ENCODE measurements around the gene ZNF428.

DNA sequence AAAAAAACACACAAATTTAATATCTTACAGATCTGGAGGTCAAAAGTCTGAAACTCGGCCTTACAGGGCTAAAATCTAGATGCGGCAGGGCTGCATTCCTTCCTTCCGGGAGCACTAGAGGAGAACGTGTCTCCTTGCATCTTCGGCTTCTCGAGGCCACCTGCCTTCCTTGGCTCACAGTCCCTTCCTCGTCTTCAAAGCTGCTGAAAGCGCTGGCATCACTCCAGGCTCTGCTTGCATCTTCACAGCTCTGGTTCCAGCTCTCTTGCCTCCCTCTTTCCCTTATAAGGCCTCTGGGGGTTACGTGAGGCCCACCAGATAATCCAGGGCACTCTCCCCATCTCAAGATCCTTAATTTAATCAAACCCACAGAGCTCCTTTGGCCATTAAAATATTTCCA, 54.6 kb downstream of the ZNF428 start:
- TF ChIP-seq POLR2AphosphoS5 (IDR thresholded peaks at IDR 0.05; ENCODE audit: low read depth, low read length) (no peak), POLR2A (IDR thresholded peaks at IDR 0.05; ENCODE audit: low read depth, low read length) (no peak)

All from GM12891 (cell line).